Measurements from ENCODE around the gene KRTAP5-1. TPM values are rescaled to one million over a fixed set of nuclear protein-coding genes. Genes with fewer than 3 reads are reported as not detected.

The KRTAP5-1 gene
- total RNA-seq, 2 donors from 2014 or later, result not detected

DNA sequence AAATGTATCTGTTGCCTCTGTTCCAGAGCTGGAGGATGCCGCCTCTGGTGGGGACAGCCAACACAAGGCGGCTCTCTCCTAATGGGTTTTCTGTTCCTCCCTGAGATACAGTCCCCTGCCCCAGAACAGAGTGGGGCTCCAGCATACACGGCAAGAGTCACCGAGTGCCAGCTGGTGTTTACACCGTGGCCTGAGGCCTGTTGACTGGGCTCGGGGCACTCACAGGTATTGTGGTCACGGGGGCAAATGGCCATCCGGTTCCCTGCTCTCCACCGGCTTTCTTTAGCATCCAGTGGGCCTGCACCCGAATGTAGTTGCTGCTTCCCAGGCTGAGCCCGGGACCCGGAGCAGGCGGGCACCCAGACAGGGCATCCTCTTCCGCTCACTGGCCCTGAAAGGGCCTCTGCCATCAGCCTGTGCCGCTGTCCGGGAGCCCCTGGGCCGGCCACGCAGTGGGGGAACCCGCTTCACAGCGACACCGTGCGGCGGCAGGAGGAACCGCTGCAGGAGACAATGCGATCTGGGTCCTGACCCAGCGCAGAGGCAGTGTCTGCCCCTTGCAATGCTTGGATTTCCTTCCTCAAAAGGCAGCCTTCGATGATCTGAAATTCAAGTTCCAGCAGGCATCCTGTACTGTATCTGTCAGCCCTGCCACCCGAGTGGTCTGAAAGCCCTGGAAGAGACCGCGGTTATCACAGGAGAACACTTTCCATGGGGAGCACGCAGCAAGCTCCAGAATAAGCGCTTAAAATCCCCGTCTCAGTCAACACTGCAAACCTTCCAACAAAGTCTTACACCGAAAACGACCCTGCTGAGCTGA, 43.6 kb upstream of the KRTAP5-1 start:
- TF ChIP-seq, protein P1, sequence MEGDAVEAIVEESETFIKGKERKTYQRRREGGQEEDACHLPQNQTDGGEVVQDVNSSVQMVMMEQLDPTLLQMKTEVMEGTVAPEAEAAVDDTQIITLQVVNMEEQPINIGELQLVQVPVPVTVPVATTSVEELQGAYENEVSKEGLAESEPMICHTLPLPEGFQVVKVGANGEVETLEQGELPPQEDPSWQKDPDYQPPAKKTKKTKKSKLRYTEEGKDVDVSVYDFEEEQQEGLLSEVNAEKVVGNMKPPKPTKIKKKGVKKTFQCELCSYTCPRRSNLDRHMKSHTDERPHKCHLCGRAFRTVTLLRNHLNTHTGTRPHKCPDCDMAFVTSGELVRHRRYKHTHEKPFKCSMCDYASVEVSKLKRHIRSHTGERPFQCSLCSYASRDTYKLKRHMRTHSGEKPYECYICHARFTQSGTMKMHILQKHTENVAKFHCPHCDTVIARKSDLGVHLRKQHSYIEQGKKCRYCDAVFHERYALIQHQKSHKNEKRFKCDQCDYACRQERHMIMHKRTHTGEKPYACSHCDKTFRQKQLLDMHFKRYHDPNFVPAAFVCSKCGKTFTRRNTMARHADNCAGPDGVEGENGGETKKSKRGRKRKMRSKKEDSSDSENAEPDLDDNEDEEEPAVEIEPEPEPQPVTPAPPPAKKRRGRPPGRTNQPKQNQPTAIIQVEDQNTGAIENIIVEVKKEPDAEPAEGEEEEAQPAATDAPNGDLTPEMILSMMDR (conservative IDR thresholded peaks at IDR 0.05), result peak; percentile 98
- WGBS, 2 experiments (ENCODE audit: insufficient coverage in 1 of 2, insufficient read length in 1 of 2), result 41 to 43% methylated on average over 30 to 35 of the region's 35 CpGs
- Histone ChIP-seq H3K27ac (ENCODE audit: low read depth, low read length) (no peak overlapping the region), H3K4me3 (ENCODE audit: low read length) (no peak overlapping the region), H3K9me3 (ENCODE audit: control insufficient read depth, low read length) (no peaks in the 10 kb centered on the region), H3K27me3 (ENCODE audit: control insufficient read depth, insufficient read depth, low read length, poor library complexity, severe bottlenecking) (peaks cover 25% of the 10 kb centered on the region), H3K36me3 (ENCODE audit: control insufficient read depth, insufficient read depth, low read length) (no peaks in the 10 kb centered on the region), H3K9ac (ENCODE audit: extremely low read depth, low read length, poor library complexity, severe bottlenecking) (no peak overlapping the region), H3K4me1 (ENCODE audit: control insufficient read depth, insufficient read depth, low read length) (no peaks in the 10 kb centered on the region)
- peak; percentile 92 for DNase-seq
- peaks cover 9% of the 10 kb centered on the region for H3K4me1 Mint-ChIP-seq
- no peaks in the 10 kb centered on the region for H3K9me3 Mint-ChIP-seq
- no peak overlapping the region for H3K27ac Mint-ChIP-seq
- H3K4me3 Mint-ChIP-seq, result no peak overlapping the region
- peaks cover 46% of the 10 kb centered on the region for H3K27me3 Mint-ChIP-seq (ENCODE audit: insufficient read depth)
- H3K36me3 Mint-ChIP-seq (ENCODE audit: low read depth), result no peaks in the 10 kb centered on the region

DNA sequence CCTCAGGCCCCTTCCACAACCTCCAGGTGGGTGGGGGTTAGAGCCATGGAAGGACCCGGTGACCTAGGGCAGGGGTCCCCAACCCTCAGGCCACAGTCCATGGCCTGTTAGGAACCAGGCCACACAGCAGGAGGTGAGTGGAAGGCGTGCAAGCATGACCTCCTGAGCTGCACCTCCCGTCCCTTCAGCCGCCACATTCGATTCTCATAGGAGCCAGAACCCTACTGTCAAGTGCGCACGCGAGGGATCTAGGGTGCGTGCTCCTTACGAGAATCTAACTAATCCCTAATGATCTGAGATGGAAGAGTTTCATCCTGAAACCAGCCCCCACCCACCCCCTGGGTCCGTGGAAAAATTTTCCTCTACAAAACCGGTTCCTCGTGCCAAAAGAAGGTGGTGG, 40.5 kb upstream of the KRTAP5-1 start:
- Mint-ChIP-seq H3K4me3 (no peak overlapping the region), H3K27me3 (ENCODE audit: insufficient read depth) (peaks cover 39% of the 10 kb centered on the region), H3K36me3 (ENCODE audit: low read depth) (no peaks in the 10 kb centered on the region), H3K9me3 (peaks cover 1% of the 10 kb centered on the region), H3K27ac (no peak overlapping the region), H3K4me1 (peaks cover 12% of the 10 kb centered on the region)
- no peaks in the 10 kb centered on the region for H3K9me3 ChIP-seq (ENCODE audit: control insufficient read depth, low read length)
- no peak overlapping the region for H3K27ac ChIP-seq (ENCODE audit: low read depth, low read length)
- H3K4me3 ChIP-seq (ENCODE audit: low read length), result no peak overlapping the region
- H3K27me3 ChIP-seq (ENCODE audit: control insufficient read depth, insufficient read depth, low read length, poor library complexity, severe bottlenecking), result peaks cover 9% of the 10 kb centered on the region
- DNase-seq, result no peak
- H3K9ac ChIP-seq (ENCODE audit: extremely low read depth, low read length, poor library complexity, severe bottlenecking), result no peak overlapping the region
- no peaks in the 10 kb centered on the region for H3K4me1 ChIP-seq (ENCODE audit: control insufficient read depth, insufficient read depth, low read length)
- TF ChIP-seq, protein P1 (conservative IDR thresholded peaks at IDR 0.05), result no peak
- no peaks in the 10 kb centered on the region for H3K36me3 ChIP-seq (ENCODE audit: control insufficient read depth, insufficient read depth, low read length)
- WGBS, 2 experiments (ENCODE audit: insufficient coverage in 1 of 2, insufficient read length in 1 of 2), result 93 to 94% methylated on average over 10 to 13 of the region's 13 CpGs

DNA sequence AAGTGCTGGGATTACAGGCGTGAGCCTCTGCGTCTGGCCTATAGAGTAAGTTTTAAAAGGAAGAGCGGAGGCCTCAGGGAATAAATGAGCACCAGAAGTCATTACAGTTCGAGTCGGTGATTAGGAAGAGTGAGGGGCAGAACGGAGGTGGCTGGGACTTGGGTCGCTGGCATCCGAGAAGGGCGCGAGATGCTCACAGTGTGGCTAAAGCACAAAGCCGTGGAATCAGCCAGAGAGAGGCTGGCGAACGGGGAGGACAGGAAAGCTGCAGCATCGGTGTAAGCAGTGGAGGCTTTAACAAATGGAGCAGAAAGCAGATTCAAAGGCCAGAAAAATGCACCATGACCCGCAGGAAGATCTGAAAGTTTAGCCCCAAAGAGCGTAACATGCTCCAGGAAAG, 39.5 kb upstream of the KRTAP5-1 start:
- TF ChIP-seq, protein P1 (conservative IDR thresholded peaks at IDR 0.05), result no peak
- H3K4me3 Mint-ChIP-seq, result no peak overlapping the region
- peaks cover 37% of the 10 kb centered on the region for H3K27me3 Mint-ChIP-seq (ENCODE audit: insufficient read depth)
- peaks cover 12% of the 10 kb centered on the region for H3K4me1 Mint-ChIP-seq
- no peak for DNase-seq
- no peaks in the 10 kb centered on the region for H3K36me3 Mint-ChIP-seq (ENCODE audit: low read depth)
- H3K36me3 ChIP-seq (ENCODE audit: control insufficient read depth, insufficient read depth, low read length), result no peaks in the 10 kb centered on the region
- H3K4me3 ChIP-seq (ENCODE audit: low read length), result no peak overlapping the region
- H3K9me3 Mint-ChIP-seq, result peaks cover 1% of the 10 kb centered on the region
- no peak overlapping the region for H3K27ac ChIP-seq (ENCODE audit: low read depth, low read length)
- WGBS, 2 experiments (ENCODE audit: insufficient coverage in 1 of 2, insufficient read length in 1 of 2), result 84 to 92% methylated on average over 15 to 16 of the region's 16 CpGs
- H3K9me3 ChIP-seq (ENCODE audit: control insufficient read depth, low read length), result no peaks in the 10 kb centered on the region
- no peak overlapping the region for H3K27ac Mint-ChIP-seq
- H3K9ac ChIP-seq (ENCODE audit: extremely low read depth, low read length, poor library complexity, severe bottlenecking), result no peak overlapping the region
- H3K4me1 ChIP-seq (ENCODE audit: control insufficient read depth, insufficient read depth, low read length), result no peaks in the 10 kb centered on the region
- peaks cover 7% of the 10 kb centered on the region for H3K27me3 ChIP-seq (ENCODE audit: control insufficient read depth, insufficient read depth, low read length, poor library complexity, severe bottlenecking)

All from endodermal cell (in vitro differentiated cells).